ENCODE measurements around the gene CFAP52.

The CFAP52 gene

DNA sequence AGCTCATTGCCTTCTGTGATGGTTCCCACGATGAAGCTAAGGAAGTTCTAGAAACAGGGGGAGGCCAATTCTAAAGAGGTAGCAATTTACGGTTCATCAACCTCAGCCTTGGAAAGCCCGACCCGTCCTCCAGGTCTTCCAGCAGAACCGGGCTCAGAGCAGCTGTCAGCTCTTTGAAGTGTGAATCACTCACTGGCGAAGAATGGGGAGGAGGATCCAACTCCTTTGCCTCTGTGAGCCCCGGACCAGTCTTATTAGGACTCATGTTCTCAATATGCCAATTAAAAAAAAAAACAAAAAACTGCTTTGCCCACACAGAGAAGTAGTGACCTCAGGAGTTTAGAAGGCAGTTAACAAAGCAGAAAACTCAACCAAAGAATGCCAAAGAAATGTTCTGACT lies 32.2 kb upstream of the CFAP52 start:
- TF ChIP-seq SIN3A (IDR thresholded peaks at IDR 0.05; ENCODE audit: borderline replicate concordance, insufficient read depth, low read length) (no peak), FOXP2 (optimal IDR thresholded peaks at IDR 0.05; ENCODE audit: borderline replicate concordance, extremely low read depth, extremely low read length, insufficient read depth) (no peak), POLR2AphosphoS5 (IDR thresholded peaks at IDR 0.05; ENCODE audit: low read depth, low read length) (no peak), TAF1 (IDR thresholded peaks at IDR 0.05; ENCODE audit: borderline replicate concordance, insufficient read depth, low read length) (no peak)
- TF ChIP-seq, protein P1, sequence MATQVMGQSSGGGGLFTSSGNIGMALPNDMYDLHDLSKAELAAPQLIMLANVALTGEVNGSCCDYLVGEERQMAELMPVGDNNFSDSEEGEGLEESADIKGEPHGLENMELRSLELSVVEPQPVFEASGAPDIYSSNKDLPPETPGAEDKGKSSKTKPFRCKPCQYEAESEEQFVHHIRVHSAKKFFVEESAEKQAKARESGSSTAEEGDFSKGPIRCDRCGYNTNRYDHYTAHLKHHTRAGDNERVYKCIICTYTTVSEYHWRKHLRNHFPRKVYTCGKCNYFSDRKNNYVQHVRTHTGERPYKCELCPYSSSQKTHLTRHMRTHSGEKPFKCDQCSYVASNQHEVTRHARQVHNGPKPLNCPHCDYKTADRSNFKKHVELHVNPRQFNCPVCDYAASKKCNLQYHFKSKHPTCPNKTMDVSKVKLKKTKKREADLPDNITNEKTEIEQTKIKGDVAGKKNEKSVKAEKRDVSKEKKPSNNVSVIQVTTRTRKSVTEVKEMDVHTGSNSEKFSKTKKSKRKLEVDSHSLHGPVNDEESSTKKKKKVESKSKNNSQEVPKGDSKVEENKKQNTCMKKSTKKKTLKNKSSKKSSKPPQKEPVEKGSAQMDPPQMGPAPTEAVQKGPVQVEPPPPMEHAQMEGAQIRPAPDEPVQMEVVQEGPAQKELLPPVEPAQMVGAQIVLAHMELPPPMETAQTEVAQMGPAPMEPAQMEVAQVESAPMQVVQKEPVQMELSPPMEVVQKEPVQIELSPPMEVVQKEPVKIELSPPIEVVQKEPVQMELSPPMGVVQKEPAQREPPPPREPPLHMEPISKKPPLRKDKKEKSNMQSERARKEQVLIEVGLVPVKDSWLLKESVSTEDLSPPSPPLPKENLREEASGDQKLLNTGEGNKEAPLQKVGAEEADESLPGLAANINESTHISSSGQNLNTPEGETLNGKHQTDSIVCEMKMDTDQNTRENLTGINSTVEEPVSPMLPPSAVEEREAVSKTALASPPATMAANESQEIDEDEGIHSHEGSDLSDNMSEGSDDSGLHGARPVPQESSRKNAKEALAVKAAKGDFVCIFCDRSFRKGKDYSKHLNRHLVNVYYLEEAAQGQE (IDR thresholded peaks at IDR 0.05; ENCODE audit: insufficient read depth in 1 of 2, low read depth in 2 of 2, low read length in 2 of 2): no peak

DNA sequence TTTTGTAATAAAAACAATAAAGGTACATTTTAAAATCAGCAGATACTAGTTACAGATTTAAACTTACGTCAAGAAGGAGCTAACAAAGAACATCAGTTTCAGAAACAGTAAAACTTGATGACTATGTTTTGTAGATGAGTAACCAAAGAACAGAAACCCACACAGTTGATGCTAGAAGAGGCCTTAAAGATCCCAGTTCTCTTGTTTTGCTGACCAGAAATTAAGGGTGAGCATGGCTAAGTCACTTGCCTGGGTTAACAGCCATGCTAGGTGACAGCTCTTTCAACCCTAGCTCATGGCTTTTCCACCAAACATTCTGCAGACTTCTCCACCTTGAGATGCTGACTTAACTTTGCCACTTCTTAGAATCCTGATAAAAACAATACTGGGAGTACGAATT lies 27.2 kb upstream of the CFAP52 start:
- TF ChIP-seq, protein P1 (IDR thresholded peaks at IDR 0.05; ENCODE audit: insufficient read depth in 1 of 2, low read depth in 2 of 2, low read length in 2 of 2): no peak
- TF ChIP-seq TAF1 (IDR thresholded peaks at IDR 0.05; ENCODE audit: borderline replicate concordance, insufficient read depth, low read length): no peak
- no peak for TF ChIP-seq SIN3A (IDR thresholded peaks at IDR 0.05; ENCODE audit: borderline replicate concordance, insufficient read depth, low read length)
- no peak for TF ChIP-seq POLR2AphosphoS5 (IDR thresholded peaks at IDR 0.05; ENCODE audit: low read depth, low read length)

DNA sequence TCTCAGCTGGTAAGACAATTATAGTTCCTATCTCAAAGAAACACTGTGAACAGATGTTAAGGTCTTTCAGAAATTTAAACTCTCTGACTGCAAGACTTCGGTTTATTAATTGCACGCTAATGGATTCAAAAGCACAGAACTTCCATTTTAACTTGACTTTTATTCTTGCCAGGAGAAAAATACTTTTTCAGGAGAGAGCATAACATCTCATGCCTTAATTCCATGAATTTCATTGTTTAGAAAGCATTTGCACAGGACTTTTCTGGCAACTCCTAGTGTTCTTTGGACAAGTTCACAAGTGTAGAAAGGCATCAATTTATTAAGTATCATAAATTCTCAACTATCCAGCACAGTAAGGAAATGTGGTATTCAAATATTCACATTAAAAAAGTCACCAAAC lies 23.3 kb upstream of the CFAP52 start:
- no peak for TF ChIP-seq FOXP2 (optimal IDR thresholded peaks at IDR 0.05; ENCODE audit: borderline replicate concordance, extremely low read depth, extremely low read length, insufficient read depth)
- TF ChIP-seq TAF1 (IDR thresholded peaks at IDR 0.05; ENCODE audit: borderline replicate concordance, insufficient read depth, low read length): no peak
- no peak for TF ChIP-seq POLR2AphosphoS5 (IDR thresholded peaks at IDR 0.05; ENCODE audit: low read depth, low read length)
- no peak for TF ChIP-seq SIN3A (IDR thresholded peaks at IDR 0.05; ENCODE audit: borderline replicate concordance, insufficient read depth, low read length)
- TF ChIP-seq, protein P1 (IDR thresholded peaks at IDR 0.05; ENCODE audit: insufficient read depth in 1 of 2, low read depth in 2 of 2, low read length in 2 of 2): no peak

DNA sequence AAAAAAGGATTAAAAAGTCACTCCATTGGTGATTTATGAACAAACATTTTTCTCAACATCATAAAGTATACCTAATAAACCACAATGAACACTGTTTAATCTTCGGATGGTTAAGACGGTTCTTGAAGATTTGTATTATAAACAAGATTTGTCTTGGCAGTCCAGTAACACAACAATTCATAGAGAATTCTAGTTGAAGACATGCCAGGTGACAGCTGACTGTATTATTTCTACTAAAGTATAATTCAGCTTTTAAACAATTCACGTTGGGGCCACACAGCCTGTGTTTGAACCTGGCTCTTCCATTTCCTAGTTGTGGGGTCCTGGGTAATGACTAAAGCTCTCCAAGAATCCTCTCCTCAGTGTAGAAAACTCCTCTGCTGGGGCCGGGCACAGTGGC lies 22.8 kb upstream of the CFAP52 start:
- TF ChIP-seq SIN3A (IDR thresholded peaks at IDR 0.05; ENCODE audit: borderline replicate concordance, insufficient read depth, low read length) (no peak), POLR2AphosphoS5 (IDR thresholded peaks at IDR 0.05; ENCODE audit: low read depth, low read length) (no peak), FOXP2 (optimal IDR thresholded peaks at IDR 0.05; ENCODE audit: borderline replicate concordance, extremely low read depth, extremely low read length, insufficient read depth) (no peak), TAF1 (IDR thresholded peaks at IDR 0.05; ENCODE audit: borderline replicate concordance, insufficient read depth, low read length) (no peak)
- TF ChIP-seq, protein P1 (IDR thresholded peaks at IDR 0.05; ENCODE audit: insufficient read depth in 1 of 2, low read depth in 2 of 2, low read length in 2 of 2): no peak

DNA sequence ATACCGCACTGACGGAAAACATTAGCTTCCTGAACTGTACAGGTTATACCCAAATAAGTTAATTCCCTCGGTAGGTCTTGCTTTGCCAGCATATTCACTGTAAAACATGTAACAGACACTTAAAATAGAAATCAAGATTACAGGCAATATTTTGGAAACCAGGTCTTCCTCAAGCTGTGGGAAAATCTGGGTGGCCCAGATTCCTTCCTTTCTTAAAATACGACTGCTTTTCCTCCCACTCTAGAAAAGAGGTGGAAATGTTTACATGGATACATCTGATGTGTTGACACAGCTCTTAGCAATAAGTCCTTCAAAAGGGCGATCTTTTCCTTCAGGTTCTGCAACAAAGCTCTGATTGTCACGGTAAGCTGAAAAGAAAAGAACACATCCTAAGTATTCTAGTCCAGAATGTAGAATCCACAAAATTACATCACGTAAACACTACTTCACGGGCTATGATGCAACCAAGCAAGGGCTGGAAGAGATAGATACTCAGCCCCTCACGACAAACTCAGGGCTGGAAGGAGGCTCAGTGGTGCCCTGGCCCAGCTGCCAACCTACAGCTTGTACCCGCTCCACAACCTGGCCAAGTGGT lies 19.2 kb upstream of the CFAP52 start:
- TF ChIP-seq TAF1 (IDR thresholded peaks at IDR 0.05; ENCODE audit: borderline replicate concordance, insufficient read depth, low read length): no peak
- TF ChIP-seq, protein P1 (IDR thresholded peaks at IDR 0.05; ENCODE audit: insufficient read depth in 1 of 2, low read depth in 2 of 2, low read length in 2 of 2): no peak
- TF ChIP-seq POLR2AphosphoS5 (IDR thresholded peaks at IDR 0.05; ENCODE audit: low read depth, low read length): no peak
- no peak for TF ChIP-seq FOXP2 (optimal IDR thresholded peaks at IDR 0.05; ENCODE audit: borderline replicate concordance, extremely low read depth, extremely low read length, insufficient read depth)
- no peak for TF ChIP-seq SIN3A (IDR thresholded peaks at IDR 0.05; ENCODE audit: borderline replicate concordance, insufficient read depth, low read length)

All from PFSK-1 (cell line).